Nephron progenitor cell (in vitro differentiated cells): ENCODE measurements around the gene COL9A1.

Source experiments
- DNase-seq: peaks from one replicate; pipeline ENCODE4 v3.0.0; 2021
- H3K27ac Mint-ChIP-seq: 2 replicates; pipeline ENCODE4 v1.8.0; 2021; ENCODE audit warnings: mild to moderate bottlenecking, moderate library complexity, mixed read lengths
- H3K27me3 Mint-ChIP-seq: 2 replicates; pipeline ENCODE4 v1.8.0; 2021; ENCODE audit warnings: mild to moderate bottlenecking, low read depth, mixed read lengths; ENCODE audit not compliant: poor library complexity
- H3K36me3 Mint-ChIP-seq: 2 replicates; pipeline ENCODE4 v1.8.0; 2021; ENCODE audit warnings: low read depth, mixed read lengths
- H3K4me1 Mint-ChIP-seq: 2 replicates; pipeline ENCODE4 v1.8.0; 2021; ENCODE audit warnings: mixed read lengths
- H3K4me3 Mint-ChIP-seq: 2 replicates; pipeline ENCODE4 v1.8.0; 2021; ENCODE audit warnings: mild to moderate bottlenecking, moderate library complexity, mixed read lengths
- H3K9me3 Mint-ChIP-seq: 2 replicates; pipeline ENCODE4 v1.8.0; 2021; ENCODE audit warnings: mild to moderate bottlenecking, moderate library complexity, mixed read lengths
- CTCF ChIP-seq: fragments of 200-600 bp; sonication (generic); IDR thresholded peaks from 2 replicates; pipeline ENCODE4 v1.5.0; 2021; ENCODE audit warnings: antibody characterized with exemption

Gene COL9A1

DNA sequence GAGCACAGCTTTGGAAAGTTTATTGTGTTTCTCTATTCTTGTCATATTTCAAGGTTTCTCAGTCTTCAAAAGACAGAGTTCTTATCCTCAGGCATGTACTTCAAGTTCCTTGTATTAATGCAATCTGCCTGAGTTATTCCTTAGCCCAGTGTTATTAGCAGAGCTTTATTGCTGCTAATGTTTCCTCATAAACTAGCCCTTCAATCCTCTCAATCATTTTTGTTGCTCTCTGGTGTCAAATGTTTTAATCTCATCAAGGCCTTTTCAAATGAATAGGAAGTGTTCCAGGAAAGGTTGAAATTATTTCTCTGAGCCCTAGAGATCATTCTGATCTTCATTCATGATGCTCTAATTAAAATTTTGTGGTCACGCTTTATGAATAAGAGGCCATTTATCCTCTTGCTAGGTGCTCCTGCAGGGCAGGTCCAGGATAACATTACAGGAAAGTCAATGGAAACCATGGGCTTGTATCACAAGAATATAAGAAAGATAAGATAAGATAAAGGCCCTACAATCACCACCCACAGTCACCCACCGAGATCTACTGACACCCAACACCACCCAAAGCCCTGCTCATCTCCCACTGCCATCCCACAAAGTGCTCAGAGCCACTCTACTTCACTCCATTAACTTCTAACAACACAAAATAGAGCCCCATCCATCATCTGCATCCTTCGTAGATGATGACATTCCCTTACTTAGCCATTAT, 125.9 kb downstream of the COL9A1 start:
- TF ChIP-seq CTCF, result no peak
- Mint-ChIP-seq H3K27me3 (peaks cover 6% of the 10 kb centered on the region), H3K27ac (no peak overlapping the region), H3K9me3 (peaks cover 4% of the 10 kb centered on the region), H3K4me1 (no peaks in the 10 kb centered on the region), H3K4me3 (no peak overlapping the region), H3K36me3 (no peaks in the 10 kb centered on the region)
- DNase-seq, result no peak

GRCh38 chr6:70175770-70176169, 127.1 kb downstream of the COL9A1 start:
- H3K4me1 Mint-ChIP-seq, result no peaks in the 10 kb centered on the region
- H3K27me3 Mint-ChIP-seq, result peaks cover 6% of the 10 kb centered on the region
- H3K9me3 Mint-ChIP-seq, result peaks cover 4% of the 10 kb centered on the region
- H3K36me3 Mint-ChIP-seq, result no peaks in the 10 kb centered on the region
- no peak for DNase-seq
- H3K27ac Mint-ChIP-seq, result no peak overlapping the region
- no peak overlapping the region for H3K4me3 Mint-ChIP-seq
- TF ChIP-seq CTCF, result no peak

DNA sequence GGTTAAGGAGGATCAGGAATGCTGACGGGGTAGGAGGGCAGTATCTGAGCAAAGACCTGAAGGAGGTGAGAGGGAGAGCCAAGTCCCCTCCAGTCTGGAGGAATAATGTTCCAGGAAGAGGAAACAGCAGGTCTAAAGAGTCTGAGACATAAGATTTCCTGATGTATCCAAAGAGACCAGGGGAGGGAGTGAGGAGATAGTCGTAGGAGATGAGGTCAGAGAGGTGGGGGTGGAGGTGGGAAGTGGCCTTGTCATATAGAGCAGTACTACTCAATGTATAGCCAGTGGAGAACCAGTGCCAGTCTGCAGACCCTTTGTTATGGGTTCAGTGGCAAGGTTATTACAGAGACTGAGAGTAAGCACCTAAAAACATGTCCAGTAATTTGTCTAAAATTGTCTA, 130.6 kb downstream of the COL9A1 start:
- no peaks in the 10 kb centered on the region for H3K4me1 Mint-ChIP-seq
- DNase-seq, result no peak
- peaks cover 6% of the 10 kb centered on the region for H3K27me3 Mint-ChIP-seq
- no peaks in the 10 kb centered on the region for H3K9me3 Mint-ChIP-seq
- H3K27ac Mint-ChIP-seq, result no peak overlapping the region
- H3K36me3 Mint-ChIP-seq, result no peaks in the 10 kb centered on the region
- no peak for TF ChIP-seq CTCF
- H3K4me3 Mint-ChIP-seq, result no peak overlapping the region

GRCh38 chr6:70171236-70171635, 131.6 kb downstream of the COL9A1 start:
- H3K27ac Mint-ChIP-seq, result no peak overlapping the region
- H3K36me3 Mint-ChIP-seq, result no peaks in the 10 kb centered on the region
- DNase-seq, result no peak
- no peak for TF ChIP-seq CTCF
- peaks cover 9% of the 10 kb centered on the region for H3K27me3 Mint-ChIP-seq
- no peaks in the 10 kb centered on the region for H3K9me3 Mint-ChIP-seq
- H3K4me3 Mint-ChIP-seq, result no peak overlapping the region
- H3K4me1 Mint-ChIP-seq, result peaks cover 7% of the 10 kb centered on the region

DNA sequence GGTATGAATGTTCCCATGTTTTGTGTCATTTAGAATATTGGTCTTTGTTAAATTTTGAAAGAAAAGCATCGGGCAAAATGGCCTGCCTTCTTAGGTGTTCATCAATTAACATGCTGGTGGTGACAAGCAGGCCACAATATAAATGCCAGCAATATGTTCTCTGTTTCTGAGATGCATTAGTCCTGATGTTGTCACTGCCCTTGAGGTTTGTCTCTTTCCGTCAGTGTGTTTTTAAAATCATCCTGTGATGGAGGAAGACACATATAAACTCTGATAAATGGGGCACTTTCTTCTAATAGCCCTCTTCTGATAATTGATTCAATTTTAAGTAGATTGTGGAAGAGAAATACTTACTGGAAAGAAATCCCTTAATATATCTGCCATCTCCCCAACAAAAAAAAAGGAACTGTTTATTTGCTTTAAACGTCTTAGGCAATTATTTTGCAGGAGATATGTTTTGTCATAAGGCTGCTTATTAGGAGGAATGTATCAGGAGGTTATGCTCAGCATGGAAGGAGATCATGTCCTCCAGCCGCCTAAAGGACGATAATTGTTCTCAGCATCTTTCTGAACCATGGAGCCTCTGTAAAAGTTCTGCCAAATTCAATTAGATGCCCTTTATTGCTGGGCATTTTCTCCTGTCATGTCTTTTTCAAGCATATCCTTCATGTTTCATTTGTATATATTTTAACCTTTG, 134.1 kb downstream of the COL9A1 start:
- Mint-ChIP-seq H3K4me1 (peaks cover 12% of the 10 kb centered on the region), H3K36me3 (no peaks in the 10 kb centered on the region), H3K4me3 (no peak overlapping the region), H3K27me3 (peaks cover 10% of the 10 kb centered on the region), H3K9me3 (no peaks in the 10 kb centered on the region), H3K27ac (no peak overlapping the region)
- TF ChIP-seq CTCF, result no peak
- DNase-seq, result no peak
